ENCODE results near the gene CAD.

- TF ChIP-seq POLR2A (IDR thresholded peaks at IDR 0.05) (no peak), CTCF (IDR thresholded peaks at IDR 0.05) (no peak)
Observed at GRCh38 chr2:27175330-27175729, 41.8 kb upstream of the CAD start.

Data from ovary (tissue), 3 donors.